GM12865 (cell line): ENCODE results near the gene NFATC1.

ENCODE experiments used
- DNase-seq: peaks from one replicate; pipeline ENCODE4 v3.0.0; 2010; ENCODE audit warnings: low read depth
- H3K4me3 ChIP-seq: 2 replicates; pipeline ENCODE4 v1.5.1; 2011; ENCODE audit warnings: mild to moderate bottlenecking, low read depth, low read length, control low read depth
- CTCF ChIP-seq: IDR thresholded peaks from 2 replicates; pipeline ENCODE4 v1.5.1; 2011; ENCODE audit warnings: low read length, control low read depth, low read depth, inconsistent platforms; ENCODE audit not compliant: insufficient read depth; ENCODE audit errors: missing control alignments

Gene NFATC1

GRCh38 chr18:79453816-79454735 lies 58.3 kb downstream of the NFATC1 start:
- TF ChIP-seq CTCF, result no peak
- no peak overlapping the region for H3K4me3 ChIP-seq
- no peak for DNase-seq

- no peak for DNase-seq
- no peak overlapping the region for H3K4me3 ChIP-seq
- TF ChIP-seq CTCF, result no peak
Measured at GRCh38 chr18:79455261-79455660, 59.5 kb downstream of the NFATC1 start.

GRCh38 chr18:79456105-79456980 lies 60.6 kb downstream of the NFATC1 start:
- no peak for DNase-seq
- no peak for TF ChIP-seq CTCF
- H3K4me3 ChIP-seq, result no peak overlapping the region

- no peak for DNase-seq
- no peak for TF ChIP-seq CTCF
Measured at GRCh38 chr18:79457239-79457638, 61.5 kb downstream of the NFATC1 start.

GRCh38 chr18:79457652-79458051 lies 61.9 kb downstream of the NFATC1 start:
- no peak for TF ChIP-seq CTCF
- no peak overlapping the region for H3K4me3 ChIP-seq

More at GRCh38 chr18:79457239-79457638, 61.5 kb downstream of the NFATC1 start:
- H3K4me3 ChIP-seq, result no peak overlapping the region

GRCh38 chr18:79458131-79458838 lies 62.6 kb downstream of the NFATC1 start:
- no peak overlapping the region for H3K4me3 ChIP-seq
- TF ChIP-seq CTCF, result no peak
- DNase-seq, result no peak

More at GRCh38 chr18:79457652-79458051, 61.9 kb downstream of the NFATC1 start:
- no peak for DNase-seq
